GM12878 (cell line): ENCODE measurements around the gene ACAD11. TPM values are rescaled to one million over a fixed set of nuclear protein-coding genes. Genes with fewer than 3 reads are reported as not detected.

ENCODE experiments used
- ATAC-seq: fragments of 200-7000 bp; cut with Tn5 transposase; 3 replicates; pipeline ENCODE4 v1.9.1; 2020; ENCODE audit warnings: mild to moderate bottlenecking, moderate library complexity
- BruUV-seq: library from RNA; stranded (reverse); fragments of 400-500 nt; replicated peaks from 2 replicates; lab custom pipeline; 2021; lab: Mats Ljungman, UMichigan
- CTCF ChIA-PET: fragments of 300-600 bp; sonication (Branson Sonifier 250); formaldehyde crosslinking; extraction: SDS; loops from one replicate; lab custom pipeline; 2021; ENCODE audit warnings: inconsistent platforms; lab: Yijun Ruan, JAX
- POLR2A ChIA-PET: fragments of 350-600 bp; formaldehyde crosslinking; extraction: SDS; loops from one replicate; lab custom pipeline; 2021; ENCODE audit warnings: inconsistent platforms; lab: Charles Lee
- RAD21 ChIA-PET: fragments of 300-600 bp; sonication (Branson Sonifier 250); formaldehyde crosslinking; loops from one replicate; lab custom pipeline; 2023; ENCODE audit warnings: antibody characterized with exemption; ENCODE audit not compliant: unreplicated experiment; lab: Charles Lee
- SMC1A ChIA-PET: fragments of 300-600 bp; sonication (Branson Sonifier 250); formaldehyde crosslinking; loops from one replicate; lab custom pipeline; 2023; ENCODE audit not compliant: unreplicated experiment, uncharacterized antibody; lab: Charles Lee
- DNase-seq: peaks from one replicate; pipeline ENCODE4 v3.0.0-alpha.2; 2011; ENCODE audit warnings: low read depth, low spot score
- FAIRE-seq: peaks from 3 replicates; lab custom pipeline; 2011; peaks lifted over from hg19 to GRCh38; lab: Jason Lieb, UNC
- H2AFZ ChIP-seq: 2 replicates; pipeline ENCODE4 v1.6.0; 2011; ENCODE audit warnings: low read depth, low read length, control low read depth; ENCODE audit not compliant: control insufficient read depth
- H3K27ac ChIP-seq: 2 replicates; pipeline ENCODE4 v1.5.1; 2011; ENCODE audit warnings: control low read depth; ENCODE audit not compliant: control insufficient read depth, insufficient read depth
- H3K27me3 ChIP-seq, 2 experiments: replicated peaks in 1 of 2; 2 replicates each; pipeline versions ENCODE4 v1.6.0 to v1.6.1; 2011; ENCODE audit warnings: low read length in 1 of 2; ENCODE audit not compliant: control insufficient read depth in 2 of 2, insufficient read depth in 2 of 2
- H3K36me3 ChIP-seq, 2 experiments: 2 replicates each; pipeline ENCODE4 v1.5.1; 2011; ENCODE audit warnings: low read length in 1 of 2; ENCODE audit not compliant: control insufficient read depth in 2 of 2, insufficient read depth in 2 of 2
- H3K4me1 ChIP-seq: 2 replicates; pipeline ENCODE4 v1.6.1; 2011; ENCODE audit warnings: mild to moderate bottlenecking, low read length, moderate library complexity, mixed read lengths; ENCODE audit not compliant: control insufficient read depth, insufficient read depth
- H3K4me2 ChIP-seq: 2 replicates; pipeline ENCODE4 v1.6.0; 2011; ENCODE audit warnings: control low read depth; ENCODE audit not compliant: control insufficient read depth, insufficient read depth
- H3K4me3 ChIP-seq: fragments of 200-600 bp; sonication (generic); 2 replicates; pipeline ENCODE4 v1.5.1; 2016
- H3K79me2 ChIP-seq: 2 replicates; pipeline ENCODE4 v1.6.0; 2011; ENCODE audit warnings: low read length; ENCODE audit not compliant: control insufficient read depth, insufficient read depth
- H3K9ac ChIP-seq: 2 replicates; pipeline ENCODE4 v1.8.0; 2011; ENCODE audit warnings: low read length, control low read depth, mixed read lengths; ENCODE audit not compliant: control insufficient read depth, insufficient read depth
- H3K9me3 ChIP-seq: replicated peaks from 3 replicates; pipeline ENCODE4 v1.5.1; 2011; ENCODE audit warnings: mild to moderate bottlenecking, low read length; ENCODE audit not compliant: control insufficient read depth, insufficient read depth
- H4K20me1 ChIP-seq: 2 replicates; pipeline ENCODE4 v1.6.0; 2011; ENCODE audit not compliant: control insufficient read depth, insufficient read depth
- ATF7 ChIP-seq: fragments of 450-650 bp; IDR thresholded peaks from 2 replicates; pipeline ENCODE4 v1.6.1; 2016; ENCODE audit warnings: low read depth, mild to moderate bottlenecking
- CHD2 ChIP-seq: IDR thresholded peaks from 2 replicates; pipeline ENCODE4 v1.6.1; 2011; ENCODE audit warnings: low read depth, low read length, improper control_type of control experiment, borderline replicate concordance
- IRF4 ChIP-seq: IDR thresholded peaks from 2 replicates; pipeline ENCODE4 v1.6.1; 2011; ENCODE audit warnings: low read depth, low read length
- KAT2A ChIP-seq: conservative IDR thresholded peaks from 2 replicates; pipeline ENCODE4 v1.6.1; 2011; ENCODE audit warnings: low read depth, low read length; ENCODE audit not compliant: control insufficient read depth
- LARP7 ChIP-seq: fragments of 450-650 bp; IDR thresholded peaks from 2 replicates; pipeline ENCODE4 v1.6.1; 2017; ENCODE audit warnings: mild to moderate bottlenecking
- MEF2B ChIP-seq: fragments of 450-650 bp; IDR thresholded peaks from 2 replicates; pipeline ENCODE4 v1.6.1; 2018; ENCODE audit warnings: mild to moderate bottlenecking, moderate library complexity; ENCODE audit not compliant: partially characterized antibody, poor library complexity, severe bottlenecking
- SP1 ChIP-seq: IDR thresholded peaks from one replicate; pipeline ENCODE4 v1.6.1; 2011; ENCODE audit warnings: low read depth, low read length
- ZNF24 ChIP-seq: fragments of 450-650 bp; IDR thresholded peaks from 2 replicates; pipeline ENCODE4 v1.6.1; 2017; ENCODE audit warnings: antibody characterized with exemption, mild to moderate bottlenecking
- WGBS: methylation state at CpG from one replicate; pipeline ENCODE4 v1.1.6; 2016; ENCODE audit warnings: low lambda C conversion rate; ENCODE audit not compliant: insufficient replicate concordance, insufficient coverage; ENCODE audit errors: missing lambda C conversion rate; 5-methylcytosine and 5-hydroxymethylcytosine counted together
- in situ Hi-C: fragments of 300-500 bp; cut with MboI; formaldehyde crosslinking; loops from 9 replicates; pipeline ENCODE4 v1.14.3; 2018; ENCODE audit warnings: mixed read lengths
- intact Hi-C: fragments of 100-400 bp; cut with micrococcal nuclease; formaldehyde crosslinking; loops from one replicate; pipeline ENCODE4 v1.14.2; 2022; ENCODE audit not compliant: unreplicated experiment
- polyA plus RNA-seq, 11 experiments: library from polyadenylated mRNA; depleted of rRNA in 4 of 11; unstranded in 6 of 11; stranded (reverse) in 5 of 11; fragments of >200 nt; fragmentation: Nextera tagmentation in 4 of 11; fragmentation: Illumina TruSeq in 1 of 11; extraction: Ambion mirVana in 4 of 11; extraction: Trizol in 1 of 11; gene quantifications; 1 replicate in 1 of 11; 2 replicates in 10 of 11; pipeline versions ENCODE4 v1.2.1 to v1.2.3, GENCODE V29; 2011 to 2016; ENCODE audit warnings: inconsistent platforms in 2 of 11, missing spikeins in 2 of 11, low read depth in 1 of 11
- total RNA-seq, 4 experiments: library from RNA; depleted of rRNA in 3 of 4; stranded (reverse); fragments of >200 nt in 3 of 4; fragmentation: Illumina TruSeq in 1 of 4; extraction: Trizol in 1 of 4; gene quantifications; 2 replicates each; pipeline versions ENCODE4 v1.2.1 to v1.2.3, GENCODE V29; 2013 to 2021
- TF ChIP-seq, protein P1 (sequence below): fragments of 450-650 bp; IDR thresholded peaks from 2 replicates; pipeline ENCODE4 v1.6.1; 2018; ENCODE audit warnings: mild to moderate bottlenecking, low read depth, moderate library complexity; ENCODE audit not compliant: partially characterized antibody
- TF ChIP-seq, protein P2 (sequence below): IDR thresholded peaks from 2 replicates; pipeline ENCODE4 v1.6.1; 2012; ENCODE audit warnings: low read depth, low read length, improper control_type of control experiment
- TF ChIP-seq, protein P3 (sequence below): IDR thresholded peaks from 2 replicates; pipeline ENCODE4 v1.6.1; 2012; ENCODE audit warnings: low read depth, low read length, improper control_type of control experiment

The ACAD11 gene
- total and polyA plus RNA-seq, 10 of the 15 experiments (the other 5 are each of a cell fraction or from before 2014, with no cell fraction given), result 2.4 to 15.9 (median 10.4) TPM

DNA sequence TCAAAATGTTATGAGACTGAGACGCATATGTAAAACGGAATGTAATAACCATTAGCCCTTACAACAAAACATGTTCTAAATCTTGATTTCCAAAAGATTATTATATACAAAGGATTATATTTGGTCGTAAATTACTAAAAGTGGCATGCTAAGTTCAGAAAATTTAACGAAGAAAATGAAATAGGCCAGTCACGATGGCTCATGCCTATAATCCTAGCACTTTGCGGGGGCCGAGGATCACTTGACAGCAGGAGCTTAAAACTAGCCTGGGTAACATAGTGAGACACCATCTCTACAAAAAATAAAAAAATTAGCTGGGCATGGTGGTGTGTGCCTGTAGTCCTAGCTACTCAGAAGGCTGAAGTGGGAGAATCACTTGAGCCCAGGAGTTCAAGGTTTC, 29.0 kb downstream of the ACAD11 start:
- no TSS peak for BruUV-seq
- Histone ChIP-seq H3K4me1 (peaks cover 8% of the 10 kb centered on the region), H3K36me3 (peaks cover 0 to 5% of the 10 kb centered on the region in 2 experiments; a peak in 1 of 4 replicates), H3K4me3 (no peak overlapping the region), H3K4me2 (no peak overlapping the region), H2AFZ (no peak overlapping the region)
- 97% methylated on average over 7 of the region's 7 CpGs for WGBS
- ChIA-PET CTCF (interaction anchor here (2.0 kb wide), 1 partner anchor 11 kb away, joined by 8 read pairs; no protein-coding TSS in a partner anchor), POLR2A (no interaction called here)
- no peak for DNase-seq
- in situ Hi-C loops, result no loop called here
- TF ChIP-seq ATF7, result no peak
- no peak for TF ChIP-seq ZNF24
- TF ChIP-seq, protein P1, sequence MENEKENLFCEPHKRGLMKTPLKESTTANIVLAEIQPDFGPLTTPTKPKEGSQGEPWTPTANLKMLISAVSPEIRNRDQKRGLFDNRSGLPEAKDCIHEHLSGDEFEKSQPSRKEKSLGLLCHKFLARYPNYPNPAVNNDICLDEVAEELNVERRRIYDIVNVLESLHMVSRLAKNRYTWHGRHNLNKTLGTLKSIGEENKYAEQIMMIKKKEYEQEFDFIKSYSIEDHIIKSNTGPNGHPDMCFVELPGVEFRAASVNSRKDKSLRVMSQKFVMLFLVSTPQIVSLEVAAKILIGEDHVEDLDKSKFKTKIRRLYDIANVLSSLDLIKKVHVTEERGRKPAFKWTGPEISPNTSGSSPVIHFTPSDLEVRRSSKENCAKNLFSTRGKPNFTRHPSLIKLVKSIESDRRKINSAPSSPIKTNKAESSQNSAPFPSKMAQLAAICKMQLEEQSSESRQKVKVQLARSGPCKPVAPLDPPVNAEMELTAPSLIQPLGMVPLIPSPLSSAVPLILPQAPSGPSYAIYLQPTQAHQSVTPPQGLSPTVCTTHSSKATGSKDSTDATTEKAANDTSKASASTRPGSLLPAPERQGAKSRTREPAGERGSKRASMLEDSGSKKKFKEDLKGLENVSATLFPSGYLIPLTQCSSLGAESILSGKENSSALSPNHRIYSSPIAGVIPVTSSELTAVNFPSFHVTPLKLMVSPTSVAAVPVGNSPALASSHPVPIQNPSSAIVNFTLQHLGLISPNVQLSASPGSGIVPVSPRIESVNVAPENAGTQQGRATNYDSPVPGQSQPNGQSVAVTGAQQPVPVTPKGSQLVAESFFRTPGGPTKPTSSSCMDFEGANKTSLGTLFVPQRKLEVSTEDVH, result no peak
- TF ChIP-seq IRF4, result no peak
- TF ChIP-seq CHD2, result no peak
- TF ChIP-seq LARP7, result no peak
- TF ChIP-seq KAT2A, result no peak
- TF ChIP-seq SP1, result no peak
- TF ChIP-seq, protein P2, sequence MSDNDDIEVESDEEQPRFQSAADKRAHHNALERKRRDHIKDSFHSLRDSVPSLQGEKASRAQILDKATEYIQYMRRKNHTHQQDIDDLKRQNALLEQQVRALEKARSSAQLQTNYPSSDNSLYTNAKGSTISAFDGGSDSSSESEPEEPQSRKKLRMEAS, result no peak
- no peak for TF ChIP-seq MEF2B
- TF ChIP-seq, protein P3, sequence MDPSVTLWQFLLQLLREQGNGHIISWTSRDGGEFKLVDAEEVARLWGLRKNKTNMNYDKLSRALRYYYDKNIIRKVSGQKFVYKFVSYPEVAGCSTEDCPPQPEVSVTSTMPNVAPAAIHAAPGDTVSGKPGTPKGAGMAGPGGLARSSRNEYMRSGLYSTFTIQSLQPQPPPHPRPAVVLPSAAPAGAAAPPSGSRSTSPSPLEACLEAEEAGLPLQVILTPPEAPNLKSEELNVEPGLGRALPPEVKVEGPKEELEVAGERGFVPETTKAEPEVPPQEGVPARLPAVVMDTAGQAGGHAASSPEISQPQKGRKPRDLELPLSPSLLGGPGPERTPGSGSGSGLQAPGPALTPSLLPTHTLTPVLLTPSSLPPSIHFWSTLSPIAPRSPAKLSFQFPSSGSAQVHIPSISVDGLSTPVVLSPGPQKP, result no peak
- TF ChIP-seq, all 136 proteins: peak for 0
- Histone ChIP-seq H3K9ac (no peak overlapping the region), H3K27me3 (no peaks in the 10 kb centered on the region), H3K9me3 (no peaks in the 10 kb centered on the region), H3K79me2 (no peaks in the 10 kb centered on the region), H3K27ac (no peak overlapping the region), H4K20me1 (no peaks in the 10 kb centered on the region)
- ChIA-PET SMC1A (interaction anchor here (0.6 to 2.2 kb wide), 3 partner anchors 12 to 282 kb away, joined by 3 to 10 read pairs (median 3); no protein-coding TSS in a partner anchor), RAD21 (no interaction called here)
- intact Hi-C loops, result no loop called here
- FAIRE-seq (no peak), ATAC-seq (no peak)
